ENCODE results near the gene LRRC66. TPM values are rescaled to one million over a fixed set of nuclear protein-coding genes. Genes with fewer than 3 reads are reported as not detected.

The LRRC66 gene
- total RNA-seq, 1 donor from 2014 or later = not detected

- no peak overlapping the region for H3K4me3 ChIP-seq (ENCODE audit: low read depth, low read length)
- TF ChIP-seq, protein P1, sequence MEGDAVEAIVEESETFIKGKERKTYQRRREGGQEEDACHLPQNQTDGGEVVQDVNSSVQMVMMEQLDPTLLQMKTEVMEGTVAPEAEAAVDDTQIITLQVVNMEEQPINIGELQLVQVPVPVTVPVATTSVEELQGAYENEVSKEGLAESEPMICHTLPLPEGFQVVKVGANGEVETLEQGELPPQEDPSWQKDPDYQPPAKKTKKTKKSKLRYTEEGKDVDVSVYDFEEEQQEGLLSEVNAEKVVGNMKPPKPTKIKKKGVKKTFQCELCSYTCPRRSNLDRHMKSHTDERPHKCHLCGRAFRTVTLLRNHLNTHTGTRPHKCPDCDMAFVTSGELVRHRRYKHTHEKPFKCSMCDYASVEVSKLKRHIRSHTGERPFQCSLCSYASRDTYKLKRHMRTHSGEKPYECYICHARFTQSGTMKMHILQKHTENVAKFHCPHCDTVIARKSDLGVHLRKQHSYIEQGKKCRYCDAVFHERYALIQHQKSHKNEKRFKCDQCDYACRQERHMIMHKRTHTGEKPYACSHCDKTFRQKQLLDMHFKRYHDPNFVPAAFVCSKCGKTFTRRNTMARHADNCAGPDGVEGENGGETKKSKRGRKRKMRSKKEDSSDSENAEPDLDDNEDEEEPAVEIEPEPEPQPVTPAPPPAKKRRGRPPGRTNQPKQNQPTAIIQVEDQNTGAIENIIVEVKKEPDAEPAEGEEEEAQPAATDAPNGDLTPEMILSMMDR (conservative IDR thresholded peaks at IDR 0.05; ENCODE audit: low read depth, low read length) = peak; percentile 32
- DNase-seq (ENCODE audit: low read depth) = no peak
Measured at GRCh38 chr4:52015366-52015765, 4.8 kb downstream of the LRRC66 start.

GRCh38 chr4:52014903-52015302, 5.3 kb downstream of the LRRC66 start:
- TF ChIP-seq, protein P1 (conservative IDR thresholded peaks at IDR 0.05; ENCODE audit: low read depth, low read length) = no peak
- no peak overlapping the region for H3K4me3 ChIP-seq (ENCODE audit: low read depth, low read length)
- no peak for DNase-seq (ENCODE audit: low read depth)

DNA sequence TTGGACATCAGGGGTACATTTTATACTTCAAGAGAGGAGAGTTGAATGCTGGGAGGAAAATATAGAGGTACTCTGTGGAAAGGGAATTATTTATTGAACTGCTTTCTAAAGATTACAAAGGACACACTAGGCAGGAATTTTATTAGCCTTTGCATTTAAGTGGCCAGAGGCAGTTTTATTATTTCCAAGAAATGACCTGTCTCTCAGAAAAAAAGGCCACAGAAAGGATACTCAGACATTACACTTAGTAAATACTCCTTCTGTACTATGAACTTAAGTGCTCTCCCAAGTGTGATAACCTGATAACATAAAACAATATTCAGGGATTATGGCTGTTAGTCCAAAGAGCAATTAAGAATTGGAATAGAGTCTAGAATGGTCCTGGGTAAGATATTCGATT, 7.5 kb downstream of the LRRC66 start:
- H3K4me3 ChIP-seq (ENCODE audit: low read depth, low read length) = no peak overlapping the region
- DNase-seq (ENCODE audit: low read depth) = no peak
- TF ChIP-seq, protein P1 (conservative IDR thresholded peaks at IDR 0.05; ENCODE audit: low read depth, low read length) = no peak

GRCh38 chr4:52010986-52011385, 9.2 kb downstream of the LRRC66 start:
- no peak for DNase-seq (ENCODE audit: low read depth)
- H3K4me3 ChIP-seq (ENCODE audit: low read depth, low read length) = no peak overlapping the region
- TF ChIP-seq, protein P1 (conservative IDR thresholded peaks at IDR 0.05; ENCODE audit: low read depth, low read length) = no peak

- H3K4me3 ChIP-seq (ENCODE audit: low read depth, low read length) = no peak overlapping the region
- no peak for DNase-seq (ENCODE audit: low read depth)
- TF ChIP-seq, protein P1 (conservative IDR thresholded peaks at IDR 0.05; ENCODE audit: low read depth, low read length) = no peak
Measured at GRCh38 chr4:52006887-52007286, 13.3 kb downstream of the LRRC66 start.

- no peak overlapping the region for H3K4me3 ChIP-seq (ENCODE audit: low read depth, low read length)
- no peak for DNase-seq (ENCODE audit: low read depth)
- TF ChIP-seq, protein P1 (conservative IDR thresholded peaks at IDR 0.05; ENCODE audit: low read depth, low read length) = no peak
Measured at GRCh38 chr4:52005604-52006273, 14.4 kb downstream of the LRRC66 start.

- DNase-seq (ENCODE audit: low read depth) = no peak
- no peak overlapping the region for H3K4me3 ChIP-seq (ENCODE audit: low read depth, low read length)
- TF ChIP-seq, protein P1 (conservative IDR thresholded peaks at IDR 0.05; ENCODE audit: low read depth, low read length) = no peak
Measured at GRCh38 chr4:52004414-52004813, 15.7 kb downstream of the LRRC66 start.
